MM.1S (cell line): Measurements from ENCODE around the gene DCX.

Experiments
- DNase-seq: peaks from one replicate; pipeline ENCODE4 v3.0.0-alpha.2; 2015
- H2AFZ ChIP-seq: fragments of 300-600 bp; sonication (generic); 2 replicates; pipeline ENCODE4 v1.6.0; 2016; ENCODE audit warnings: antibody characterized with exemption, low read length
- H3F3A ChIP-seq: fragments of 300-600 bp; sonication (generic); 2 replicates; pipeline ENCODE4 v1.6.1; 2016; ENCODE audit warnings: mild to moderate bottlenecking, antibody characterized with exemption, low read length, moderate library complexity, mixed read lengths; ENCODE audit not compliant: insufficient read depth
- H3K27ac ChIP-seq: fragments of 300-600 bp; sonication (generic); 2 replicates; pipeline ENCODE4 v1.5.1; 2016; ENCODE audit warnings: mild to moderate bottlenecking, low read length
- H3K27me3 ChIP-seq: fragments of 300-600 bp; sonication (generic); replicated peaks from 2 replicates; pipeline ENCODE4 v1.6.0; 2016; ENCODE audit warnings: low read length; ENCODE audit not compliant: insufficient read depth
- H3K36me3 ChIP-seq: fragments of 300-600 bp; sonication (generic); replicated peaks from 2 replicates; pipeline ENCODE4 v1.6.1; 2016; ENCODE audit warnings: mild to moderate bottlenecking, low read length, mixed read lengths; ENCODE audit not compliant: insufficient read depth
- H3K4me1 ChIP-seq: fragments of 300-600 bp; sonication (generic); 2 replicates; pipeline ENCODE4 v1.6.1; 2016; ENCODE audit warnings: low read length, mixed read lengths
- H3K4me2 ChIP-seq: fragments of 300-600 bp; sonication (generic); 2 replicates; pipeline ENCODE4 v1.6.0; 2016; ENCODE audit warnings: low read depth, low read length
- H3K4me3 ChIP-seq: fragments of 300-600 bp; sonication (generic); 2 replicates; pipeline ENCODE4 v1.5.1; 2016; ENCODE audit warnings: low read length, mixed read lengths
- H3K79me2 ChIP-seq: fragments of 300-600 bp; sonication (generic); 2 replicates; pipeline ENCODE4 v1.6.1; 2016; ENCODE audit warnings: mixed run types, low read length, mixed read lengths
- H3K9ac ChIP-seq: fragments of 300-600 bp; sonication (generic); 2 replicates; pipeline ENCODE4 v1.6.1; 2016; ENCODE audit warnings: low read length, mixed read lengths
- H3K9me2 ChIP-seq: fragments of 300-600 bp; sonication (generic); replicated peaks from 2 replicates; pipeline ENCODE4 v1.6.1; 2016; ENCODE audit warnings: mild to moderate bottlenecking, low read length, mixed read lengths; ENCODE audit not compliant: insufficient read depth
- H3K9me3 ChIP-seq: fragments of 300-600 bp; sonication (generic); replicated peaks from 2 replicates; pipeline ENCODE4 v1.6.1; 2016; ENCODE audit warnings: mild to moderate bottlenecking, low read length, mixed read lengths; ENCODE audit not compliant: insufficient read depth
- H4K20me1 ChIP-seq: fragments of 300-600 bp; sonication (generic); 2 replicates; pipeline ENCODE4 v1.6.1; 2016; ENCODE audit warnings: mild to moderate bottlenecking, low read length, moderate library complexity, mixed read lengths; ENCODE audit not compliant: insufficient read depth
- EZH2 ChIP-seq: fragments of 300-600 bp; sonication (generic); optimal IDR thresholded peaks from 2 replicates; pipeline ENCODE3; 2017; ENCODE audit warnings: low read depth, mild to moderate bottlenecking, antibody characterized with exemption, low read length, mixed read lengths
- EZH2phosphoT487 ChIP-seq: fragments of 300-600 bp; sonication (generic); IDR thresholded peaks from 2 replicates; pipeline ENCODE4 v1.6.1; 2018; ENCODE audit warnings: antibody characterized with exemption, low read length
- TF ChIP-seq, protein P1 (sequence below): fragments of 300-600 bp; sonication (generic); IDR thresholded peaks from 2 replicates; pipeline ENCODE4 v1.5.1; 2016; ENCODE audit warnings: antibody characterized with exemption, low read length, mixed read lengths

Gene DCX

DNA sequence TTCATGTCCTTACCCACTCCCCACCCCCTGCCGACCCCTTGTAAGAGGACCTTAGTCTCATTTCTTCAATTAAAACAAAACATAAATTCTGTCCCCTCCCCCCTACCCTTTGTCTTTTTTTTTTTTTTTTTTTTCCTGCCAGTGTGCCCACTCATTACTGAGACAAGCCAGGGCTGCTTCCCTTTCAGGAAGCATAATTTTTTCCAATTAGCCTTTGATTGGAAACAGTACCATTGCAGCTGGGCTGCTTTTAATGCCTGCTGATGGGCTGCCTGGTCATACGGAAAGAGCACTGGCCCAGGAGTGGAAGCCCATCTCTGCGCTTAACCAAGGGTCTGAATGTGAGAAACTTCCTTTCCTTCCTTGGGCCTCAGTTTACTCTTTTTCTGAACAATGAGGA lies 123.2 kb downstream of the DCX start:
- no peaks in the 10 kb centered on the region for H3F3A ChIP-seq
- no peak overlapping the region for H3K4me2 ChIP-seq
- H3K27ac ChIP-seq, result no peak overlapping the region
- no peaks in the 10 kb centered on the region for H3K79me2 ChIP-seq
- H3K9me3 ChIP-seq, result no peaks in the 10 kb centered on the region
- H2AFZ ChIP-seq, result no peak overlapping the region
- no peaks in the 10 kb centered on the region for H4K20me1 ChIP-seq
- no peak overlapping the region for H3K9ac ChIP-seq
- no peaks in the 10 kb centered on the region for H3K9me2 ChIP-seq
- no peak for DNase-seq
- H3K27me3 ChIP-seq, result no peaks in the 10 kb centered on the region
- TF ChIP-seq EZH2phosphoT487 (no peak), EZH2 (no peak)
- no peaks in the 10 kb centered on the region for H3K4me1 ChIP-seq
- no peak overlapping the region for H3K4me3 ChIP-seq
- H3K36me3 ChIP-seq, result no peaks in the 10 kb centered on the region

GRCh38 chrX:111284631-111285293 lies 127.2 kb downstream of the DCX start:
- Histone ChIP-seq H3K79me2 (no peaks in the 10 kb centered on the region), H4K20me1 (no peaks in the 10 kb centered on the region), H3K9me3 (no peaks in the 10 kb centered on the region), H3K9ac (no peak overlapping the region), H3K4me1 (no peaks in the 10 kb centered on the region), H3K36me3 (no peaks in the 10 kb centered on the region), H3K9me2 (no peaks in the 10 kb centered on the region), H3K27ac (no peak overlapping the region), H2AFZ (no peak overlapping the region), H3K4me2 (no peak overlapping the region), H3F3A (no peaks in the 10 kb centered on the region), H3K27me3 (no peaks in the 10 kb centered on the region), H3K4me3 (no peak overlapping the region)
- TF ChIP-seq EZH2, result no peak
- TF ChIP-seq EZH2phosphoT487, result no peak
- TF ChIP-seq, protein P1, sequence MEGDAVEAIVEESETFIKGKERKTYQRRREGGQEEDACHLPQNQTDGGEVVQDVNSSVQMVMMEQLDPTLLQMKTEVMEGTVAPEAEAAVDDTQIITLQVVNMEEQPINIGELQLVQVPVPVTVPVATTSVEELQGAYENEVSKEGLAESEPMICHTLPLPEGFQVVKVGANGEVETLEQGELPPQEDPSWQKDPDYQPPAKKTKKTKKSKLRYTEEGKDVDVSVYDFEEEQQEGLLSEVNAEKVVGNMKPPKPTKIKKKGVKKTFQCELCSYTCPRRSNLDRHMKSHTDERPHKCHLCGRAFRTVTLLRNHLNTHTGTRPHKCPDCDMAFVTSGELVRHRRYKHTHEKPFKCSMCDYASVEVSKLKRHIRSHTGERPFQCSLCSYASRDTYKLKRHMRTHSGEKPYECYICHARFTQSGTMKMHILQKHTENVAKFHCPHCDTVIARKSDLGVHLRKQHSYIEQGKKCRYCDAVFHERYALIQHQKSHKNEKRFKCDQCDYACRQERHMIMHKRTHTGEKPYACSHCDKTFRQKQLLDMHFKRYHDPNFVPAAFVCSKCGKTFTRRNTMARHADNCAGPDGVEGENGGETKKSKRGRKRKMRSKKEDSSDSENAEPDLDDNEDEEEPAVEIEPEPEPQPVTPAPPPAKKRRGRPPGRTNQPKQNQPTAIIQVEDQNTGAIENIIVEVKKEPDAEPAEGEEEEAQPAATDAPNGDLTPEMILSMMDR, result no peak
- no peak for DNase-seq

GRCh38 chrX:111283446-111283845 lies 128.5 kb downstream of the DCX start:
- TF ChIP-seq, protein P1, result no peak
- TF ChIP-seq EZH2phosphoT487 (no peak), EZH2 (no peak)
- H3F3A ChIP-seq, result no peaks in the 10 kb centered on the region
- no peaks in the 10 kb centered on the region for H3K4me1 ChIP-seq
- H3K36me3 ChIP-seq, result no peaks in the 10 kb centered on the region
- H3K27me3 ChIP-seq, result no peaks in the 10 kb centered on the region
- no peaks in the 10 kb centered on the region for H3K9me2 ChIP-seq
- H3K79me2 ChIP-seq, result no peaks in the 10 kb centered on the region
- H3K4me3 ChIP-seq, result no peak overlapping the region
- no peak overlapping the region for H2AFZ ChIP-seq
- H3K9me3 ChIP-seq, result no peaks in the 10 kb centered on the region
- H3K4me2 ChIP-seq, result no peak overlapping the region
- no peak for DNase-seq
- no peak overlapping the region for H3K27ac ChIP-seq
- no peaks in the 10 kb centered on the region for H4K20me1 ChIP-seq
- no peak overlapping the region for H3K9ac ChIP-seq

DNA sequence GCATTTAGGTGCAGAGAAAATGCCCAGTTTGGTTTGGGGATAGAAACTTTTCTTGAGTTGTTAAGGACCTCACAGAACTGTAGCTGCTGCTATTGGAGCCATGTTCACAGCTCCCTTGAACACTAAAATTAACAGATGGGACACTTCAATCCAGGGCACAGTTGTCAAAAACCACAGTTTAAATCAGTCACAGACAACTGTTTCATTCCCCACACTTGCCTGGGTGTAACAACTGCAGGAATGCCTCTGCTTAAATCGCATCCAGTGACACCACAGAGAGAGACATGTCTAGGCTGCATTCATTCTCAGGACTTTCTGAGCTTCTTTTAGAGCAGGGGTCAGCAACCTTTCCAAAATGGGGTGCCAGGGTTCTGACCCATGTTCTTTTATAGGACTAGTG lies 129.0 kb downstream of the DCX start:
- H3F3A ChIP-seq, result no peaks in the 10 kb centered on the region
- H3K4me1 ChIP-seq, result no peaks in the 10 kb centered on the region
- H3K4me2 ChIP-seq, result no peak overlapping the region
- H3K36me3 ChIP-seq, result no peaks in the 10 kb centered on the region
- H3K9me3 ChIP-seq, result no peaks in the 10 kb centered on the region
- no peak for TF ChIP-seq EZH2
- TF ChIP-seq EZH2phosphoT487, result no peak
- TF ChIP-seq, protein P1, result no peak
- no peaks in the 10 kb centered on the region for H3K27me3 ChIP-seq
- H4K20me1 ChIP-seq, result no peaks in the 10 kb centered on the region
- no peak overlapping the region for H3K4me3 ChIP-seq
- no peak overlapping the region for H2AFZ ChIP-seq
- no peak overlapping the region for H3K27ac ChIP-seq
- no peak for DNase-seq
- no peaks in the 10 kb centered on the region for H3K9me2 ChIP-seq
- no peak overlapping the region for H3K9ac ChIP-seq
- H3K79me2 ChIP-seq, result no peaks in the 10 kb centered on the region
